Endodermal cell (in vitro differentiated cells): ENCODE measurements around the gene TRPM4. TPM values are rescaled to one million over a fixed set of nuclear protein-coding genes. Genes with fewer than 3 reads are reported as not detected.
A peak's percentile ranks its signal among the peaks of the same experiment; 100 is the strongest.

Source experiments
- DNase-seq: peaks from one replicate; pipeline ENCODE4 v3.0.0-alpha.2; 2017
- H3K27ac ChIP-seq: 2 replicates; pipeline ENCODE4 v1.5.1; 2013; ENCODE audit warnings: mild to moderate bottlenecking, low read depth, low read length, moderate library complexity
- H3K27me3 ChIP-seq: 2 replicates; pipeline ENCODE4 v1.6.1; 2013; ENCODE audit warnings: mild to moderate bottlenecking, low read length, moderate library complexity; ENCODE audit not compliant: insufficient read depth, control insufficient read depth, poor library complexity, severe bottlenecking
- H3K36me3 ChIP-seq: 2 replicates; pipeline ENCODE4 v1.7.0; 2013; ENCODE audit warnings: mild to moderate bottlenecking, low read length, moderate library complexity; ENCODE audit not compliant: control insufficient read depth, insufficient read depth
- H3K4me1 ChIP-seq: one replicate; pipeline ENCODE4 v1.7.0; 2013; ENCODE audit warnings: low read length; ENCODE audit not compliant: control insufficient read depth, insufficient read depth
- H3K4me3 ChIP-seq: 2 replicates; pipeline ENCODE4 v1.5.1; 2013; ENCODE audit warnings: mild to moderate bottlenecking, low read length, moderate library complexity
- H3K9ac ChIP-seq: 2 replicates; pipeline ENCODE4 v1.6.1; 2013; ENCODE audit warnings: mild to moderate bottlenecking, low read length, moderate library complexity; ENCODE audit not compliant: poor library complexity, severe bottlenecking; ENCODE audit errors: extremely low read depth
- H3K9me3 ChIP-seq: 2 replicates; pipeline ENCODE4 v1.6.1; 2013; ENCODE audit warnings: mild to moderate bottlenecking, low read length, moderate library complexity; ENCODE audit not compliant: control insufficient read depth
- H3K27ac Mint-ChIP-seq: 2 replicates; pipeline ENCODE4 v1.8.0; 2020; ENCODE audit warnings: mixed read lengths
- H3K27me3 Mint-ChIP-seq: 2 replicates; pipeline ENCODE4 v1.8.0; 2021; ENCODE audit warnings: mild to moderate bottlenecking, mixed read lengths; ENCODE audit not compliant: insufficient read depth
- H3K36me3 Mint-ChIP-seq: 2 replicates; pipeline ENCODE4 v1.8.0; 2020; ENCODE audit warnings: low read depth, mixed read lengths
- H3K4me1 Mint-ChIP-seq: 2 replicates; pipeline ENCODE4 v1.8.0; 2020; ENCODE audit warnings: mixed read lengths
- H3K4me3 Mint-ChIP-seq: 2 replicates; pipeline ENCODE4 v1.8.0; 2020; ENCODE audit warnings: mild to moderate bottlenecking, moderate library complexity, mixed read lengths
- H3K9me3 Mint-ChIP-seq: 2 replicates; pipeline ENCODE4 v1.8.0; 2020; ENCODE audit warnings: mild to moderate bottlenecking, mixed read lengths
- WGBS, 2 experiments: methylation state at CpG; one replicate each; pipeline versions ENCODE4 v1.1.5 to v1.1.7; 2013; ENCODE audit warnings: missing lambda C conversion rate in 2 of 2, mixed read lengths in 1 of 2; ENCODE audit not compliant: insufficient coverage in 1 of 2, insufficient read length in 1 of 2; 5-methylcytosine and 5-hydroxymethylcytosine counted together
- total RNA-seq, 2 donors: library from RNA; stranded (reverse); fragmentation: NEBNext Ultra II Directional in 1 of 2; extraction: Animal tissue kit (Norgen Biotek cat#: 25700) in 1 of 2; gene quantifications; 2 replicates in 1 of 2; 3 replicates in 1 of 2; pipeline ENCODE4 v1.2.1, GENCODE V29; 2021
- TF ChIP-seq, protein P1 (sequence below): fragments of 200-600 bp; sonication (generic); conservative IDR thresholded peaks from 2 replicates; pipeline ENCODE4 v1.5.0; 2021; ENCODE audit warnings: antibody characterized with exemption, mild to moderate bottlenecking

The TRPM4 gene
- total RNA-seq, 2 donors from 2014 or later: 22.0 to 33.3 TPM

- Histone ChIP-seq H3K9me3 (no peaks in the 10 kb centered on the region), H3K36me3 (peaks cover 2% of the 10 kb centered on the region), H3K27me3 (peaks cover 5% of the 10 kb centered on the region), H3K9ac (no peak overlapping the region), H3K4me3 (peak overlapping the region; percentile 75), H3K27ac (no peak overlapping the region), H3K4me1 (no peaks in the 10 kb centered on the region)
- Mint-ChIP-seq H3K4me1 (peaks cover 13% of the 10 kb centered on the region), H3K36me3 (peaks cover 4% of the 10 kb centered on the region), H3K9me3 (no peaks in the 10 kb centered on the region), H3K4me3 (peak overlapping the region; percentile 57), H3K27me3 (peaks cover 20% of the 10 kb centered on the region), H3K27ac (peak overlapping the region; percentile 35)
- DNase-seq: peak; percentile 88
- TF ChIP-seq, protein P1, sequence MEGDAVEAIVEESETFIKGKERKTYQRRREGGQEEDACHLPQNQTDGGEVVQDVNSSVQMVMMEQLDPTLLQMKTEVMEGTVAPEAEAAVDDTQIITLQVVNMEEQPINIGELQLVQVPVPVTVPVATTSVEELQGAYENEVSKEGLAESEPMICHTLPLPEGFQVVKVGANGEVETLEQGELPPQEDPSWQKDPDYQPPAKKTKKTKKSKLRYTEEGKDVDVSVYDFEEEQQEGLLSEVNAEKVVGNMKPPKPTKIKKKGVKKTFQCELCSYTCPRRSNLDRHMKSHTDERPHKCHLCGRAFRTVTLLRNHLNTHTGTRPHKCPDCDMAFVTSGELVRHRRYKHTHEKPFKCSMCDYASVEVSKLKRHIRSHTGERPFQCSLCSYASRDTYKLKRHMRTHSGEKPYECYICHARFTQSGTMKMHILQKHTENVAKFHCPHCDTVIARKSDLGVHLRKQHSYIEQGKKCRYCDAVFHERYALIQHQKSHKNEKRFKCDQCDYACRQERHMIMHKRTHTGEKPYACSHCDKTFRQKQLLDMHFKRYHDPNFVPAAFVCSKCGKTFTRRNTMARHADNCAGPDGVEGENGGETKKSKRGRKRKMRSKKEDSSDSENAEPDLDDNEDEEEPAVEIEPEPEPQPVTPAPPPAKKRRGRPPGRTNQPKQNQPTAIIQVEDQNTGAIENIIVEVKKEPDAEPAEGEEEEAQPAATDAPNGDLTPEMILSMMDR: no peak
- 8 to 12% methylated on average over 28 to 68 of the region's 68 CpGs for WGBS, 2 experiments
Observed at GRCh38 chr19:49114630-49115363, 42.8 kb upstream of the TRPM4 start.

GRCh38 chr19:49116544-49116943 is 41.0 kb upstream of the TRPM4 start:
- peaks cover 4% of the 10 kb centered on the region for H3K36me3 Mint-ChIP-seq
- H3K27ac Mint-ChIP-seq: no peak overlapping the region
- 100% methylated on average over 1 of the region's 1 CpG; no CpG with 5 or more reads in 1 of the 2 experiments for WGBS, 2 experiments

DNA sequence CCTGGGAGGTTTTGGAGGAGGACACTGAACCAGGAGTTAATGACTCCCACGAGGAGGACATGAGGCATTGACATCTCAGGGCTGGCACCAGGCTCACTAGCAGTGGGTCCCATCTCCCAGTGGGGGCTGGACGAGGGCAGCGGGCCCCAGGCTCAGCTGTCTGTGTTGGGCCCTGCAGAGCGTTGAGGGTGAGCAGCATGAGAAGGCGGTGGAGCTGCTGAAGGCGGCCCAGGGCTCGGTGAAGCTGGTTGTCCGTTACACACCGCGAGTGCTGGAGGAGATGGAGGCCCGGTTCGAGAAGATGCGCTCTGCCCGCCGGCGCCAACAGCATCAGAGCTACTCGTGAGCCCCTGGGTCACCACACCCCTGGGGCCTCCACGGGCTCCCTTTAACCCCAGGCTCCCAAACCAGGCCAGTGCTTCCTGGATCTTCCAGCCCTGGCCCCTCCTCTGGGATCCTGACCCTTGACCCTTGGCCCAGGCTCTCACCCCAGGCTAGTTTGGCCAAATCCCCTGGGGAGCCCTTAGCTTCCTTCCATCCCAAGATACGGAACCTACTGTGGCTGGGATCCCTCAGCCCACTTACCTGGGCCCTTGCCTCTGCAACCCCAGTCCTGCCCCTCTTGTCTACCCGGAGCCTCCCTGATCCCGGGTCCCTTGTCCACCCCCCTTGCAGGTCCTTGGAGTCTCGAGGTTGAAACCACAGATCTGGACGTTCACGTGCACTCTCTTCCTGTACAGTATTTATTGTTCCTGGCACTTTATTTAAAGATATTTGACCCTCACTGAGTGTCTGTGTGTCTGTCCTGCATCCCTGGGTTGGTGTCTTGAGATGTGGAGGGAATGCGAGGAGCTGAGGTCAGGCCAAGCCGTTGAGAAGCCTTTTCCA is 39.7 kb upstream of the TRPM4 start:
- Mint-ChIP-seq H3K27ac (peak overlapping the region; percentile 72), H3K4me1 (peaks cover 11% of the 10 kb centered on the region), H3K4me3 (peak overlapping the region; percentile 69), H3K27me3 (peaks cover 47% of the 10 kb centered on the region), H3K9me3 (no peaks in the 10 kb centered on the region), H3K36me3 (peaks cover 4% of the 10 kb centered on the region)
- Histone ChIP-seq H3K9ac (peak overlapping the region; percentile 85), H3K27me3 (peaks cover 29% of the 10 kb centered on the region), H3K36me3 (no peaks in the 10 kb centered on the region), H3K4me1 (no peaks in the 10 kb centered on the region), H3K9me3 (no peaks in the 10 kb centered on the region), H3K4me3 (peak overlapping the region; percentile 81), H3K27ac (peak overlapping the region; percentile 95)
- no peak for DNase-seq
- TF ChIP-seq, protein P1: no peak
- WGBS, 2 experiments: 89 to 91% methylated on average over 24 to 26 of the region's 26 CpGs

More at GRCh38 chr19:49116544-49116943, 41.0 kb upstream of the TRPM4 start:
- Histone ChIP-seq H3K36me3 (no peaks in the 10 kb centered on the region), H3K9ac (no peak overlapping the region), H3K4me1 (no peaks in the 10 kb centered on the region), H3K27me3 (peaks cover 20% of the 10 kb centered on the region), H3K9me3 (no peaks in the 10 kb centered on the region), H3K27ac (no peak overlapping the region), H3K4me3 (no peak overlapping the region)
- TF ChIP-seq, protein P1: no peak
- H3K27me3 Mint-ChIP-seq: peaks cover 35% of the 10 kb centered on the region
- H3K4me3 Mint-ChIP-seq: peak overlapping the region; percentile 69
- H3K4me1 Mint-ChIP-seq: peaks cover 13% of the 10 kb centered on the region
- no peak for DNase-seq
- H3K9me3 Mint-ChIP-seq: no peaks in the 10 kb centered on the region
